NT2/D1 (cell line): ENCODE results near the gene CACNA2D4.

ENCODE experiments used
- DNase-seq: peaks from one replicate; pipeline ENCODE4 v3.0.0-alpha.2; 2011; ENCODE audit warnings: low read depth, low spot score
- H3K27me3 ChIP-seq: 2 replicates; pipeline ENCODE4 v1.6.0; 2011; ENCODE audit warnings: mild to moderate bottlenecking; ENCODE audit not compliant: insufficient read length, insufficient read depth
- H3K36me3 ChIP-seq: 2 replicates; pipeline ENCODE4 v1.6.1; 2011; ENCODE audit warnings: mild to moderate bottlenecking, low read length, mixed read lengths; ENCODE audit not compliant: insufficient read depth, insufficient read length
- H3K4me1 ChIP-seq: 2 replicates; pipeline ENCODE4 v1.5.1; 2011; ENCODE audit not compliant: insufficient read depth, insufficient read length
- H3K4me3 ChIP-seq: 2 replicates; pipeline ENCODE4 v1.5.1; 2011; ENCODE audit warnings: low read depth; ENCODE audit not compliant: insufficient read length
- H3K9ac ChIP-seq: 2 replicates; pipeline ENCODE4 v1.6.0; 2011; ENCODE audit warnings: low read depth; ENCODE audit not compliant: insufficient read length
- H3K9me3 ChIP-seq: 2 replicates; pipeline ENCODE4 v1.5.1; 2011; ENCODE audit warnings: mild to moderate bottlenecking, low read length; ENCODE audit not compliant: insufficient read depth
- SUZ12 ChIP-seq: IDR thresholded peaks from 2 replicates; pipeline ENCODE4 v1.6.1; 2011; ENCODE audit not compliant: insufficient read length, insufficient read depth; ENCODE audit errors: extremely low read depth
- YY1 ChIP-seq: IDR thresholded peaks from 2 replicates; pipeline ENCODE4 v1.6.1; 2011; ENCODE audit not compliant: insufficient read length, insufficient read depth
- ZNF274 ChIP-seq: IDR thresholded peaks from 2 replicates; pipeline ENCODE4 v1.6.1; 2011; ENCODE audit warnings: mild to moderate bottlenecking, low read depth, low read length

The CACNA2D4 gene

GRCh38 chr12:1796515-1797010 lies 121.9 kb downstream of the CACNA2D4 start:
- Histone ChIP-seq H3K9ac (peak overlapping the region; percentile 52), H3K9me3 (no peaks in the 10 kb centered on the region), H3K36me3 (no peaks in the 10 kb centered on the region), H3K27me3 (no peaks in the 10 kb centered on the region), H3K4me1 (peaks cover 46% of the 10 kb centered on the region), H3K4me3 (no peak overlapping the region)
- DNase-seq: no peak
- TF ChIP-seq ZNF274 (no peak), SUZ12 (no peak), YY1 (no peak)

GRCh38 chr12:1795785-1796514 lies 122.5 kb downstream of the CACNA2D4 start:
- Histone ChIP-seq H3K4me3 (no peak overlapping the region), H3K9me3 (no peaks in the 10 kb centered on the region), H3K36me3 (no peaks in the 10 kb centered on the region), H3K9ac (peak overlapping the region; percentile 54), H3K27me3 (no peaks in the 10 kb centered on the region), H3K4me1 (peaks cover 48% of the 10 kb centered on the region)
- DNase-seq: peak; percentile 87
- TF ChIP-seq YY1 (no peak), SUZ12 (no peak), ZNF274 (no peak)

DNA sequence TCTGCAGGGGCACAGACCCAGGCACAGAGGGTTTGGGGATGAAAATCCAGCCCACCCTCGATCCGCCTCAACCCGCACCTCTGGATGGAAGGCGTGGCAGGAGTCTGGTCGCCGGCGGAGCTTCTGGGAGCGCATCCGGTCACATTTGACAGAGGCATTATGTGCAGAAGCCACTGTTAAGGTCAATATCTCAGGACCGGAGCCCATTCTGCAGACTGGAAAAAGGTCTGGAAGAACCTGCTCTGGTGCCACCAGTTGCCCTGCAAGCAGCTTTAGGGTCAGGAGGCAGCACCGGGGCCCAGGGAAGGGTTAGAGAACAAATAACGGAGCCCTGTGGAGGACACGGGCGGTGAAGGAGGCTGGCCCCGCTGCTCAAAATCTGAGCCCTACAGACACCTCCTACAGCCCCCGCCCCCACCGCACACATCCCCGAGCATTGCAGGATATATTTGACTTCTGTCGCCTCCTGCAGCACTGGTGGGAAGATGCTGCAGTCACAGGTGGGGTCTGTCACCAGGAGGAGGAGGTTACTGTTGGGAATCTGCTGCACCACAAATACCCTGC lies 123.1 kb downstream of the CACNA2D4 start:
- H3K27me3 ChIP-seq: no peaks in the 10 kb centered on the region
- no peak for DNase-seq
- no peak overlapping the region for H3K4me3 ChIP-seq
- TF ChIP-seq ZNF274: no peak
- no peak for TF ChIP-seq SUZ12
- no peak for TF ChIP-seq YY1
- no peaks in the 10 kb centered on the region for H3K9me3 ChIP-seq
- no peaks in the 10 kb centered on the region for H3K36me3 ChIP-seq
- peak overlapping the region; percentile 54 for H3K9ac ChIP-seq
- peaks cover 41% of the 10 kb centered on the region for H3K4me1 ChIP-seq

DNA sequence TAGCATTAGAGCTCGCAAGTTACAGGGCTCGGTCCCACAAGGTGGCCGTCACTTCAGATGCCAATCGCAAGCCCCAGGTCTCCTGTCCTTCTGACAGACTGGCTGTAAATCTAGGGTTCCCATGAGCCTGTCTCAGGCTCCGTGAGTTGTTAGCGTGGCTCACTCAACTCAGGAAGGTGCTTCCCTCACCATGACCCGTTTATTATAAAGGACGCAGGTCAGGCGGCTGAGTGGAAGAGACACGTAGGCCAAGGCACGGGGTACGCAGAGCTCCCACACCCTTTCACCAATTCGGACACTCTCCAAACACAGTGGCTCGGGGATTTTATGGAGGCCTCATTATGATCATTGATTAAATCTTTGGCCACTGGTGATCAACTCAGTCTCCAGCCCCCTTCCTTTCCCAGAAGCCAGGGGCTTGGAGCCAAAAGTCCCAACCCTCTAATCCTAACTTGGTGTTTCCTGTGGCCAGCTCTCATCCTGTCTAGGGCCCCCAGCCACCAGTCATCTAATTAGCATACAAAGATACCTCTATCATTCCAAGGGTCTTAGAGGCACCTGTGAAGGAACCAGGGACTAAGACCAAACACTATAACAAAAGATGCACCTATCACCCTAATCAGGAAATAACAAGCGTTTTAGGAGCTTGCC lies 123.9 kb downstream of the CACNA2D4 start:
- TF ChIP-seq YY1 (no peak), ZNF274 (no peak), SUZ12 (no peak)
- H3K36me3 ChIP-seq: no peaks in the 10 kb centered on the region
- no peaks in the 10 kb centered on the region for H3K9me3 ChIP-seq
- H3K27me3 ChIP-seq: no peaks in the 10 kb centered on the region
- H3K9ac ChIP-seq: peak overlapping the region; percentile 47
- H3K4me1 ChIP-seq: peaks cover 38% of the 10 kb centered on the region
- no peak overlapping the region for H3K4me3 ChIP-seq
- DNase-seq: no peak

DNA sequence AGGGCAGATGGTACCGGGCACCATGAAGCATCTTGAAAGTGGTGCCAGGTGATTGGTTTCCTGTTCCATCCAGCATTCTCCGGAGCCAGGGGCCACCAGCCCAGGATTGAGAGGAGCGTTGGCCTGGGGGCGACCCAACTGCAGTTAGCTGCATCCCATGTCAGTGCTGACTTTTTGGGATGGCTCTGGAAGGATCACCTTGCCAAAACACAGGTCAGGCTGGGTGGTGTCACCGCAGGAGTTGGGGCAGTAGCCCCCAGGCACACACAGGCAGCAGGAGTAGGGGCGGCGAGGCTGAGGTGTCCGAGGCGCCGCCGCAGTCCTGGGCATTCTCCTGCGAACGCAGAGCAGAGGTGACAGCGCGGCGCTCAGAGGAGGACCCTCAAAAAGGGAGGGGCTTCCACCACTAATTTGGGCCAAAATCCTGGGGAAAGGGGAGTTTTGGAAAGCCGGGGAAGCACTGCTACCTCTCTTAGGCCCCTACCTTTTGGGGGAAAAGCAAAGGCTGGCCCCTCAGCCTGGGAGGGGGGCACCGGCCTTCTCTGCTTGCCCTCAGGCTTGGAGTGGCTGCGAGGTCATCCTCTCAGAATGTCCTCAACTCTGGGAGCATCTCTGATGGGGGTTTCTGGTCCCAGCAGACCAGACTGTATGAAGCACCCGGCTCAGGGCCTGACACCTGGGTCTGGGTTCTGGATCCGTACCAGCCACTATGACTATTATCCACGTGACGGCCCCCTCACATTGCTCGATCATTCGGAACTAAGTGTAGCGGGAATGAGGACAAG lies 124.8 kb downstream of the CACNA2D4 start:
- Histone ChIP-seq H3K36me3 (peaks cover 1% of the 10 kb centered on the region), H3K4me3 (no peak overlapping the region), H3K9ac (no peak overlapping the region), H3K27me3 (no peaks in the 10 kb centered on the region), H3K9me3 (no peaks in the 10 kb centered on the region), H3K4me1 (peaks cover 38% of the 10 kb centered on the region)
- TF ChIP-seq SUZ12: no peak
- TF ChIP-seq YY1: no peak
- TF ChIP-seq ZNF274: no peak
- DNase-seq: no peak

DNA sequence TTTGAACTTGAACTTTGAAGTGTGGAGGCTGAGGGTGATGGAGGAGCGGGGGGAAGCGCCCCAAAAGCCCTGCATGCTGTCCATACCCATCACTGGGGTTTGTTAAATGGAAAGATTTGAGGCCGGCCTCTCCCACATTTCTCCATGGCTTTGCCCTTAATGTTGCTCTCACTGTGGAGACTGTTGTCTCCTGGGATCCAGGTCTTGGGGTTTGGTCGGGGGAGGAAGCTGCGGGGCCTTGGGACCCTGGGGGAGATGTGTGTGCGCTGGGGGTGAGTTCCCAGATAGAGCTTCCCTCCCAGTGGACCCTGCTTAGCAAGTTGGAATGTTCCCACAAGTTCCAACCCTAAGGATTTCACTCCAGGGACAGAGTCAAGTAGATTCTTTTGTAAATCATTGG lies 126.0 kb downstream of the CACNA2D4 start:
- no peak for DNase-seq
- Histone ChIP-seq H3K27me3 (no peaks in the 10 kb centered on the region), H3K36me3 (peaks cover 13% of the 10 kb centered on the region)

More for the DNA sequence above, 126.0 kb downstream of the CACNA2D4 start:
- Histone ChIP-seq H3K4me3 (no peak overlapping the region), H3K9me3 (no peaks in the 10 kb centered on the region), H3K4me1 (peaks cover 38% of the 10 kb centered on the region), H3K9ac (no peak overlapping the region)
- no peak for TF ChIP-seq ZNF274
- no peak for TF ChIP-seq YY1
- no peak for TF ChIP-seq SUZ12
